ENCODE results near the gene TRAPPC2.

DNA sequence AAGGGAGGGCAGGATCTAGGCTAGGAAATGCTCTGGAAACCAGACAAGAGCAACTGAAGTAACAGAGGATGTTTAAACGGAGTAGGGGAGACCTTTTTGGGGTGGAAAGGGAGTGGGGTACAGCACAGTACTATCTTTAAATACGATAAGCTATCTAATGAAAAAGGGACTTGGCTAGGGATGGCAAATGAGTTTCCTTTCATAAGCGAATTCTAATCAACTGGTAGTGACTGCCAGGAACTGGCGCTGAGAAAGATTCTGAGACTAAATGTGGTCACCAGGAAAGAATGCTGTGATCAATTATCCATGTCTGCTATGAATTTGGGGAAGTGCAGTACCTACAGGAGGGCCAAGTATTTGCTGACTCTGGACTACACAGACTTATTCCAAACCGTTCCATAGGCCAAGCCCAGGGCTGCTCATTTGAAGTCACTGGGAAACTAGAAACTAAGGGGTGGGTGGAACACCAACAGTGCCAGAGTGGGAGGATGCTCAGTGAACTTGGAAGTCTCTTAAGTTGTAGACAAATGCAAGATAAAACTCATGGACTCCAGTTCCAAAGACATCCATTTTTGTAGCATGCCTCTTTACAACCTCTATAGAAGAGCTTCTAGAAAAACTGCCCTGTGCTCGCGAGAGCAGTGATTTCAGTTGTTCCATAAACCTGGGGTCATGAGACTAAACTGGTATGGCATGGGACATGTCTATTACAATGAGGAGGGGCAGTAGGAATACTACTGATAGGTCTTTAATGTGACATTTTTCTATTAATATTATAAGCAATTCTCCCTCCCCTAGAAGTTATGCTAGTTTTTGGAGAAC lies 2.0 kb downstream of the TRAPPC2 start:
- TF ChIP-seq GATA2 (IDR thresholded peaks at IDR 0.05; ENCODE audit: low read depth, low read length) (no peak), GATA3 (IDR thresholded peaks at IDR 0.05; ENCODE audit: low read depth, low read length) (no peak)
